ENCODE measurements around the gene DEPP1.

Gene DEPP1

DNA sequence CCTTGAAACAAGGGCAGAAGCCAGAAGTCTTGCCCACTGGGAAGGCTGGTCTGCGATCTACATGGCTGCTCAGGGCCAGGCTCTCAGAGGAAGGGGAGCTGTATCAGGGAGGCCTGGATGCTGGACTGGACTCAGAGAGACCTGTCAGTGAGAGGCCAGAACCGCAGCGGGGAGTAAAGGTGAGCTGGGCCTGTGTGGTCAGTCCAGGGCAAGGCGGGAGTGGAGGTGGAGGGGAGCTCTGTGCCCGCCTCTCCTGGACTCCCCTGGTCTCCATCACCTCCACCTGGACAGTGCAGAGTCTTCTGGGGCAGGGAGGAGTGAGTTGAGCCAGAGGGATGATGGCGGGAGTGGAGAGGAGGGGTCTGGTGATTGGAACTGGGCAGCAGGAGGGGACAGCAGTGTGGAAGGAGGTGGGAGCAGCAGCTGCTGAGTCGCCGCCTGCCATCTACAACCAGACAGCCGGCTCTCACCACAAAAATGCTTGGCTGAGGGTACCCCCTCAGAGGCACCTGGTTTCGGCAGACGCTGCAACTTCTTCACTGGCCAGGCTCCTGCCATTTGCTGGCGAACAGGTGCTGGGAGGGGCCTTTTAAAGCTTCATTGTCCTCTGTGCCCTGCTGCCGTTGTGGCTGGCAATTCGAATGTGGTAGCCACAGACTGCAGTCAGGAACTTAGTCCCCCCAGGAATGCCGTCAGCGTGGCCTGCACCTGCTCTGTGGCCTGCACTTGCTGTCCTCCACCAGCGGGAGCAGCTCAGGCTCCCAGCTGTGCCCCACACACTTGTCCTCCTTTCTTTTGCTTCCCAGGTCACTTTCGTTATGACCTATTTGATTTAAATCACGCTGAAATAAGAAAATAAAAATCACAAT lies 15.5 kb downstream of the DEPP1 start:
- Histone ChIP-seq H3K27ac (no peak overlapping the region), H3K27me3 (replicated peaks) (no peaks in the 10 kb centered on the region), H3K36me3 (replicated peaks) (no peaks in the 10 kb centered on the region), H3K4me3 (ENCODE audit: low read depth, low read length) (no peak overlapping the region)
- no peak for DNase-seq
- in situ Hi-C loops (cut with HindIII; ENCODE audit: low pct_ligation_motif_present, low sequenced_read_pairs): no loop called here
- peak; percentile 44 for TF ChIP-seq CTCF (IDR thresholded peaks at IDR 0.05; ENCODE audit: low read depth, low read length, missing control alignments)

- no peak for TF ChIP-seq CTCF (IDR thresholded peaks at IDR 0.05; ENCODE audit: low read depth, low read length, missing control alignments)
- Histone ChIP-seq H3K36me3 (replicated peaks) (no peaks in the 10 kb centered on the region), H3K27me3 (replicated peaks) (no peaks in the 10 kb centered on the region), H3K4me3 (ENCODE audit: low read depth, low read length) (no peak overlapping the region), H3K27ac (no peak overlapping the region)
- in situ Hi-C loops (cut with HindIII; ENCODE audit: low pct_ligation_motif_present, low sequenced_read_pairs): no loop called here
- no peak for DNase-seq
Measured at GRCh38 chr10:44961931-44962750, 16.5 kb downstream of the DEPP1 start.

GRCh38 chr10:44961230-44961571 lies 17.4 kb downstream of the DEPP1 start:
- no peak for TF ChIP-seq CTCF (IDR thresholded peaks at IDR 0.05; ENCODE audit: low read depth, low read length, missing control alignments)
- no peaks in the 10 kb centered on the region for H3K27me3 ChIP-seq (replicated peaks)
- in situ Hi-C loops (cut with HindIII; ENCODE audit: low pct_ligation_motif_present, low sequenced_read_pairs): no loop called here
- H3K27ac ChIP-seq: no peak overlapping the region
- H3K4me3 ChIP-seq (ENCODE audit: low read depth, low read length): no peak overlapping the region
- H3K36me3 ChIP-seq (replicated peaks): no peaks in the 10 kb centered on the region
- DNase-seq: no peak

DNA sequence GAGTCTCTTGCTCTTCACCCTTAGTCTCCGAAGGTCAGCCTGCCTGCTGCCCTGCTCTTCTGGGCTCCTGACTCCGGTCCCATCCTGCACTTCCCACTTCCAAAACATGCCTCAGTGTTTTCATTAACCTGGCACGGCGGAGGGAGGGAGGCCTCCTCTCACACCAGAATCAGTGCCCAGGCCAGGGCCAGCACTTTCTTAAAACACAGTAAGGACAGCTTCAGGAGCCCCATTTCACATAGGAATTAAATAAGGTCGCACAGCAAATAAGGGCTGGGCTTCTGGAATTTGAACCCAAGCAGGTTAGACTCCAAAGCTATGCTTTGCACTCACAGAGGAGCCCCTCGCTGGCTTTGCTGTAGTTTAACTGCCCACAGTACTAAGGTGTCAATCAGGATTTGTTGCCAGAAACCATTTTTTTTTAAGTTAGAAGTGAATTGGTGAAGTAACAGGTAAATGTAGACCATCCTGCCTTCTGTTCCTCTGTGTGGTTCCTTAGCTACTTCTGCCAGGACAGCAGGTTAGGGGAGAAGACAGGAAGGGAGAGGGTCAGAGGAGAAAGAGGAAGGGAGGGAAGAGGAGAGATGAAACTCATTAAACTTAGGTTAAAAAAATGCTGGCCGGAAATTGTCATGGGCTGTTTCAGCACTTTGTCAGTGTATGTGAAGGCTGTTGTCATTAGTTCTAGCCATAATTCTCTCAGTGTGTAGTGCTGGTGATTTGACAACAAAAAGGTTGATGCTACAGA lies 18.0 kb downstream of the DEPP1 start:
- H3K27me3 ChIP-seq (replicated peaks): no peaks in the 10 kb centered on the region
- TF ChIP-seq CTCF (IDR thresholded peaks at IDR 0.05; ENCODE audit: low read depth, low read length, missing control alignments): no peak
- H3K4me3 ChIP-seq (ENCODE audit: low read depth, low read length): no peak overlapping the region
- H3K27ac ChIP-seq: no peak overlapping the region
- no peaks in the 10 kb centered on the region for H3K36me3 ChIP-seq (replicated peaks)
- in situ Hi-C loops (cut with HindIII; ENCODE audit: low pct_ligation_motif_present, low sequenced_read_pairs): no loop called here
- no peak for DNase-seq

GRCh38 chr10:44960088-44960460 lies 18.5 kb downstream of the DEPP1 start:
- no peak overlapping the region for H3K27ac ChIP-seq
- DNase-seq: no peak
- in situ Hi-C loops (cut with HindIII; ENCODE audit: low pct_ligation_motif_present, low sequenced_read_pairs): no loop called here
- H3K4me3 ChIP-seq (ENCODE audit: low read depth, low read length): peak overlapping the region; percentile 74
- no peaks in the 10 kb centered on the region for H3K36me3 ChIP-seq (replicated peaks)
- H3K27me3 ChIP-seq (replicated peaks): no peaks in the 10 kb centered on the region
- no peak for TF ChIP-seq CTCF (IDR thresholded peaks at IDR 0.05; ENCODE audit: low read depth, low read length, missing control alignments)
